Measurements from ENCODE around the gene USP9X.
A peak's percentile ranks its signal among the peaks of the same experiment; 100 is the strongest.

Gene USP9X, protein sequence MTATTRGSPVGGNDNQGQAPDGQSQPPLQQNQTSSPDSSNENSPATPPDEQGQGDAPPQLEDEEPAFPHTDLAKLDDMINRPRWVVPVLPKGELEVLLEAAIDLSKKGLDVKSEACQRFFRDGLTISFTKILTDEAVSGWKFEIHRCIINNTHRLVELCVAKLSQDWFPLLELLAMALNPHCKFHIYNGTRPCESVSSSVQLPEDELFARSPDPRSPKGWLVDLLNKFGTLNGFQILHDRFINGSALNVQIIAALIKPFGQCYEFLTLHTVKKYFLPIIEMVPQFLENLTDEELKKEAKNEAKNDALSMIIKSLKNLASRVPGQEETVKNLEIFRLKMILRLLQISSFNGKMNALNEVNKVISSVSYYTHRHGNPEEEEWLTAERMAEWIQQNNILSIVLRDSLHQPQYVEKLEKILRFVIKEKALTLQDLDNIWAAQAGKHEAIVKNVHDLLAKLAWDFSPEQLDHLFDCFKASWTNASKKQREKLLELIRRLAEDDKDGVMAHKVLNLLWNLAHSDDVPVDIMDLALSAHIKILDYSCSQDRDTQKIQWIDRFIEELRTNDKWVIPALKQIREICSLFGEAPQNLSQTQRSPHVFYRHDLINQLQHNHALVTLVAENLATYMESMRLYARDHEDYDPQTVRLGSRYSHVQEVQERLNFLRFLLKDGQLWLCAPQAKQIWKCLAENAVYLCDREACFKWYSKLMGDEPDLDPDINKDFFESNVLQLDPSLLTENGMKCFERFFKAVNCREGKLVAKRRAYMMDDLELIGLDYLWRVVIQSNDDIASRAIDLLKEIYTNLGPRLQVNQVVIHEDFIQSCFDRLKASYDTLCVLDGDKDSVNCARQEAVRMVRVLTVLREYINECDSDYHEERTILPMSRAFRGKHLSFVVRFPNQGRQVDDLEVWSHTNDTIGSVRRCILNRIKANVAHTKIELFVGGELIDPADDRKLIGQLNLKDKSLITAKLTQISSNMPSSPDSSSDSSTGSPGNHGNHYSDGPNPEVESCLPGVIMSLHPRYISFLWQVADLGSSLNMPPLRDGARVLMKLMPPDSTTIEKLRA (N-terminal part only)

DNA sequence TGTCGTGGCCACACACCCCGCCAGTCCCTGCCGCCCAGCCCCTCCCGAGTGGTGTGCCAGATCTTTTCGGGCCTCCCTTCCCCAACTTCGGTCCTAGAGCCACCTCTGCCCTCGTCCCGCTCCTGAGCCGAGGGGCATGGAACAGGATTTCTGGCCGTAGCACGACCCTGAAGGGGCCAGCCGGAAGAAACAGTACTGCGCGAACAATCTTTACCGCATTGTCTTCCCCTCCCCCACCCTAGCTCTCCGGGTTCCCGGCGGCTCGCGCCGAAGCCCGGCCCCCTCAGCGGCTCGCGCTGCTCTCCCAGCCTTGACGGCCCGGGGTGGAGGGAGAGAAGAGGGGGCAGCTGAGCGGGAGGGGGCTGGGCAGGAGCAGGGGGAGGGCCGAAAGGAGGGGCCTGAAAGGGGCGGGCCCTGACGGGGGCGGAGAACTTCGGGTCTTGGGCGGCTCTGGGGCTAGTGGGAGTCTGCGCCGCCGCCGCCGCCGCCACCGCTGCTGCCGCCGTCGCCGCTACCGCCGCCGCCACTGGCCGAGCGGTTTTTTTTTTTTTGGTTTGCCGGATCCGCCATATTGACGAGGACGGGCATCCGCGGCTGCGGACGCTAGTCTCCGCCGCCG lies at the start of gene USP9X:
Gene USP9X (plus strand): TSS at position 553 of the 619 bp plus-strand sequence. CDS start 38,184 bp downstream, outside the sequence.
- TF ChIP-seq, protein P1, sequence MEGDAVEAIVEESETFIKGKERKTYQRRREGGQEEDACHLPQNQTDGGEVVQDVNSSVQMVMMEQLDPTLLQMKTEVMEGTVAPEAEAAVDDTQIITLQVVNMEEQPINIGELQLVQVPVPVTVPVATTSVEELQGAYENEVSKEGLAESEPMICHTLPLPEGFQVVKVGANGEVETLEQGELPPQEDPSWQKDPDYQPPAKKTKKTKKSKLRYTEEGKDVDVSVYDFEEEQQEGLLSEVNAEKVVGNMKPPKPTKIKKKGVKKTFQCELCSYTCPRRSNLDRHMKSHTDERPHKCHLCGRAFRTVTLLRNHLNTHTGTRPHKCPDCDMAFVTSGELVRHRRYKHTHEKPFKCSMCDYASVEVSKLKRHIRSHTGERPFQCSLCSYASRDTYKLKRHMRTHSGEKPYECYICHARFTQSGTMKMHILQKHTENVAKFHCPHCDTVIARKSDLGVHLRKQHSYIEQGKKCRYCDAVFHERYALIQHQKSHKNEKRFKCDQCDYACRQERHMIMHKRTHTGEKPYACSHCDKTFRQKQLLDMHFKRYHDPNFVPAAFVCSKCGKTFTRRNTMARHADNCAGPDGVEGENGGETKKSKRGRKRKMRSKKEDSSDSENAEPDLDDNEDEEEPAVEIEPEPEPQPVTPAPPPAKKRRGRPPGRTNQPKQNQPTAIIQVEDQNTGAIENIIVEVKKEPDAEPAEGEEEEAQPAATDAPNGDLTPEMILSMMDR (IDR thresholded peaks at IDR 0.05; ENCODE audit: insufficient read depth, low read depth, low read length, missing control alignments): no peak
- H3K4me3 ChIP-seq (ENCODE audit: low read depth, low read length): peak within 1 kb of the TSS; percentile 73
- peak; percentile 94 for DNase-seq (ENCODE audit: low read depth)

DNA sequence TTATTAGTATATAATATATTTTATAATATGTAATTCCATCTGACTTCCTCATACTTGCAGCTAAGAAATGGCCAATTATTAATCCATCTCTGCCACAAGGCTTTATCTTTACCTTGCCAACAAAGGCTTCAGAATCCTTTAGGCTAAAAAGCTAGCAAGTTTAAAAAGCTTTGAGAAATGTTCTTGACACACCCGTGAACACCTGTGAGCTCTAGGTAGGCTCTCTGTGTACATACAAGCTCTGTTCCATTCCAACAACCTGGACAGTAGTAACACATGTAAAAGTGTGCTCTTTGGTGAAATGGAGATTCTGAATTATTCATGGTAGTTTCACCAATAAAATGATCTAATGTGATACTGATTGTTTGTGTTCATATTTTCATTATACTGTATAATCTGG lies 49.7 kb upstream of the USP9X start:
- no peak overlapping the region for H3K4me3 ChIP-seq (ENCODE audit: low read depth, low read length)
- no peak for DNase-seq (ENCODE audit: low read depth)
- TF ChIP-seq, protein P1 (IDR thresholded peaks at IDR 0.05; ENCODE audit: insufficient read depth, low read depth, low read length, missing control alignments): no peak

DNA sequence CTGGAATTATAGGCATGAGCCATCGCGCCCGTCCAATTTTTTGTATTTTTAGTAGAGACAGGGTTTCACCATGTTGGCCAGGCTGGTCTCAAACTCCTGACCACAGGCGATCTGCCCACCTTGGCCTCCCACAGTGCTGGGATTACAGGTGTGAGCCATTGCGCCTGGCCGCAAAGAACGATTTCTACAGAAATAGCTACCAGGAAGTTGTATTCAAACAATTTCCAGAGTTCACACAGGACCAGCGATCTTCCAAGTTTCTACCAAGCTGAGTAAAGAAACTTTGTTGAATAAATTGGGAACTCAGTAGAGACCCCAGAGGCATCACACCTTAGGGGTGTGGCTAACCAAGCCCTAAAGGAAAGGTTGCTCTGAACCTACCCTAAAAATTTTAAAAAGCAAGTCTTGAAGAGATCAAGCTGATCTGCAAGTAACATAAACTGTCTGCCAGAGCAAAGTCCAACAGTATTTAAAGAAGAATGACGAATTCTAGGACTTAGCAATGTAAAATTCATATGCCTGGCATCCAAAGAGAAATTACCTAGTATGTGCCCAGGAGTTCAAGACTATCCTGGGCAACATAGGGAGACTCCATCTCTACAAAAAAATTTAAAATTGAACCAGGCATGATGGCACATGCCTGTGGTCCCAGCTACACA lies 48.4 kb upstream of the USP9X start:
- DNase-seq (ENCODE audit: low read depth): no peak
- TF ChIP-seq, protein P1 (IDR thresholded peaks at IDR 0.05; ENCODE audit: insufficient read depth, low read depth, low read length, missing control alignments): no peak
- no peak overlapping the region for H3K4me3 ChIP-seq (ENCODE audit: low read depth, low read length)

DNA sequence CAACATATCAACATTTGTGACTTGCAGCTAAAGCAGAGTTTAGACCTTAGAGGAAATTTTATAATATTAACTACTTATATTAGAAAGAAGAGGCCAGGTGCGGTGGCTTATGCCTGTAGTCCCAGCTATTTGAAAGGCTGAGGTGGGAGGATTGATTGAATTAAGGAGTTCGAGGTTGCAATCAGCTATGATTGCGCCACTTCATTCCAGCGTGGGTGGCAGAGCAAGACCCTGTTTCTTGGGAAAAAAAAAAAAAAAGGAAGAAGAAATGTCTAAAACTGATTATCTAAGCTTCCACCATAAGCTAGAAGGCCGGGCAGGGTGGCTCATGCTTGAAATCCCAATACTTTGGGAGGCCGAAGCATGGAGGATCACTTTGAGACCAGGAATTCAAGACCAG lies 42.0 kb upstream of the USP9X start:
- DNase-seq (ENCODE audit: low read depth): no peak
- no peak overlapping the region for H3K4me3 ChIP-seq (ENCODE audit: low read depth, low read length)

DNA sequence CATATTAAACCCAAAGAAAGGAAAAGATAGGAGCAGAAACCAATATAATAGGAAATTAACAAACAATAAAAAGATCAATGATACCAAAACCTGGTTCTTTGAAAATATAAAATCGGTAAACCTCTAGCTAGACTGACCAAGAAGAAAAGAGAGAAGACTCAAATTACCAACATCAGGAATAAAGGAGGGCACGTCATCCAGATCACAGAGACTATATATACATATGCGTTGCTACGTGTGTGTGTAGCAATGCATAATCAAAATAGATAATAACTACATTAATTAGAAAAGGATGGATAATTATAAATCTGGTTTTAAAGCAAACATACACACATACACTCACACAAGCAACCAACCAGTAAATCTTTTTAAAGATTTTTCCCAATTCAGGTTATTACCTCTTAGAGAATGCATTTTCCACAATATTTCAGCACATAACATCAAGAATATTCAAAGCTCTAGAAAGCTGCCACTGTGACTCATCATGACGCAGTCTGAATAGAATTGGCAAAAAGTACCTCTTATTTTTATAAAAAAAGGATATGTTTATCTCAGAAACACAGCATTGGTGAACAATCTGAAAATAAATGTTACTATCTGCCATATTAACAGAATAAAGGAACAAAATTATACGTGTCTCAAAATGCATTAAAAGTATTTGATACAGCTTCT lies 41.4 kb upstream of the USP9X start:
- no peak overlapping the region for H3K4me3 ChIP-seq (ENCODE audit: low read depth, low read length)
- no peak for DNase-seq (ENCODE audit: low read depth)
- TF ChIP-seq, protein P1 (IDR thresholded peaks at IDR 0.05; ENCODE audit: insufficient read depth, low read depth, low read length, missing control alignments): no peak

More for the DNA sequence above, 42.0 kb upstream of the USP9X start:
- TF ChIP-seq, protein P1 (IDR thresholded peaks at IDR 0.05; ENCODE audit: insufficient read depth, low read depth, low read length, missing control alignments): no peak

All from GM12865 (cell line).